BE2C (cell line): ENCODE data around the gene EPHA6.

Experiments used
- DNase-seq: peaks from one replicate; pipeline ENCODE4 v3.0.0-alpha.2; 2020
- H3K27me3 ChIP-seq: fragments of 250-450 bp; sonication (Bioruptor Pico); 2 replicates; pipeline ENCODE4 v1.5.1; 2020; ENCODE audit warnings: mild to moderate bottlenecking
- H3K36me3 ChIP-seq: fragments of 250-450 bp; sonication (Bioruptor Pico); 2 replicates; pipeline ENCODE4 v1.5.1; 2020; ENCODE audit warnings: mild to moderate bottlenecking
- H3K4me1 ChIP-seq: fragments of 250-450 bp; sonication (Bioruptor Pico); 2 replicates; pipeline ENCODE4 v1.5.1; 2020
- H3K4me3 ChIP-seq: 2 replicates; pipeline ENCODE4 v1.5.1; 2011; ENCODE audit warnings: low read depth, low read length
- H3K9me3 ChIP-seq: fragments of 250-450 bp; sonication (Bioruptor Pico); 2 replicates; pipeline ENCODE4 v1.5.1; 2020
- TF ChIP-seq, protein P1 (sequence below): IDR thresholded peaks from 2 replicates; pipeline ENCODE4 v1.5.1; 2012; ENCODE audit warnings: mild to moderate bottlenecking, low read depth, low read length

The EPHA6 gene

DNA sequence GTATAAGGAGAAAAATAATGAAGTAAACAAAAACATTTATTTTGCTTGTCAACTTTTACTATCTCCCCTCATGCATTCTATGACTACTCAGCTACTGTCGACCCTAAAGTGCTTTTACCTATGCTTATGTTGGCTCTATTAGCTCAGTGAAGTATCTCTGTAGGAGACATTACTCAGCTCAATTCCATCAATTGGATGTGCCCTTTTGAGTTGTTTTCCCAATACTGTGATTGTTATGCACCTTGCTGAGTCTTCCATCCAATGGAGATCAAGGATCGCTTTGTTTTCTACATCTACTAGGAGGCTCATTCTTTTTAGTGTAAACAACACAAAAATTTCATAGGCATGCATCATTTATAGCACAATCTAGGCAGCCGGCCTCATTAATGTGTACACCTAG lies 546.4 kb downstream of the EPHA6 start:
- no peak for DNase-seq
- TF ChIP-seq, protein P1, sequence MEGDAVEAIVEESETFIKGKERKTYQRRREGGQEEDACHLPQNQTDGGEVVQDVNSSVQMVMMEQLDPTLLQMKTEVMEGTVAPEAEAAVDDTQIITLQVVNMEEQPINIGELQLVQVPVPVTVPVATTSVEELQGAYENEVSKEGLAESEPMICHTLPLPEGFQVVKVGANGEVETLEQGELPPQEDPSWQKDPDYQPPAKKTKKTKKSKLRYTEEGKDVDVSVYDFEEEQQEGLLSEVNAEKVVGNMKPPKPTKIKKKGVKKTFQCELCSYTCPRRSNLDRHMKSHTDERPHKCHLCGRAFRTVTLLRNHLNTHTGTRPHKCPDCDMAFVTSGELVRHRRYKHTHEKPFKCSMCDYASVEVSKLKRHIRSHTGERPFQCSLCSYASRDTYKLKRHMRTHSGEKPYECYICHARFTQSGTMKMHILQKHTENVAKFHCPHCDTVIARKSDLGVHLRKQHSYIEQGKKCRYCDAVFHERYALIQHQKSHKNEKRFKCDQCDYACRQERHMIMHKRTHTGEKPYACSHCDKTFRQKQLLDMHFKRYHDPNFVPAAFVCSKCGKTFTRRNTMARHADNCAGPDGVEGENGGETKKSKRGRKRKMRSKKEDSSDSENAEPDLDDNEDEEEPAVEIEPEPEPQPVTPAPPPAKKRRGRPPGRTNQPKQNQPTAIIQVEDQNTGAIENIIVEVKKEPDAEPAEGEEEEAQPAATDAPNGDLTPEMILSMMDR = no peak
- 0 out of 2 replicates have a peak, but pooled peaks cover 2% of the 10 kb centered on the region for H3K4me1 ChIP-seq
- H3K4me3 ChIP-seq = no peak overlapping the region
- no peaks in the 10 kb centered on the region for H3K36me3 ChIP-seq
- no peaks in the 10 kb centered on the region for H3K9me3 ChIP-seq
- H3K27me3 ChIP-seq = no peaks in the 10 kb centered on the region

DNA sequence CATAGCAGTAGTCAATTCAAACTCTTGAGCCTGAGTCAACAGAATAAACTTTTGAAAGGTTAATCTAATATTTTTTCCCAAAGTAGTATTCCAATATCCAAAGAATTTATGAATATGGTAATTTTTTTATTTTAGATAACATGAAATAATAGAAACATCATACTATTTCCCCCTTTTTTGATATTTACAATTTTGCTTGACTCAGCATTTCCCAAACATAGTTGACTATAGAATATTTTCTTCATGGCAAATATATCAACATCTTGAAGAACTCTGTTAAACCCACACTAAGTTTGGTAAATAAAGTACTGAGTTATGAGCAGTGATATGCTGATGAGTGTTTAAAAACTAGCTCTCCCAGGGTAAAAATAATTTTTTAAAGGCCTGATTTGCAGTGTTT lies 570.2 kb downstream of the EPHA6 start:
- Histone ChIP-seq H3K4me1 (no peaks in the 10 kb centered on the region), H3K27me3 (no peaks in the 10 kb centered on the region), H3K9me3 (no peaks in the 10 kb centered on the region), H3K4me3 (no peak overlapping the region), H3K36me3 (no peaks in the 10 kb centered on the region)
- DNase-seq = no peak
- TF ChIP-seq, protein P1 = no peak

DNA sequence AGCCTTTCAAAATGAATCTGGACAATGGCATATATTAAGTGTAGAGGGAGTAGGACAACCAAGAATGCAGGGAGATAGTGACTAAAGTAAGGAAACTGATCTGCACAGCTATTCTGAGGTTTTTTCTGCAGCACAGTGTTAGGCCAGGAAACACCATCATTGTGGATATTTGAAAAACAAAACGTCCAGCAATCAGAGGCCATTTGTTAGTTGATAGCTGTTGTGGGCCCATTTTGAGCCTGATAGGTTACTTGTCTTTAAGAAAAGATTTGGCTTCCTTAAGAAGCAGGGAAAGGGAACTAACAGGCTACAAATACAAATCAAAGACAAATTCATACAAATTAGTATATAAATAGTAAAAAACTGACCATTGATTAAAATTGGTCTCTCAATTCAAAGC lies 574.4 kb downstream of the EPHA6 start:
- TF ChIP-seq, protein P1 = no peak

DNA sequence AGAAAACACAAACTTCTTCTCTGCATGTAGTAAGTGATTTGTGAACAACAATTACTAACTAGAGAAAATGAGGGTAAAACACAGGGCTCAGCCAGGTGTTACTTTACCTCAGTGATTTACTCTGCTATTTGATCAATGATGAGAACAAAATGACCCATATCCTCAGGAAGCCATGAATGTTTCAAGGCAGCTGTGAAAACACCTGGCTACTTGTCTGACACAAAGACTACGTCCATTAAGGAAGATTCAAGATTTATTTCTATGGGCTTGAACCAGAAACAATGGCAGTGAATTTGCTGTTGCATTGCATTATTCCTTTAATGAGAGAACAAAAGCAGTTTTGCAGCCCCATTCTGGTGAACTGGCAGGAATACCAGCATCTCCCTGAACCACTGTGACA lies 575.5 kb downstream of the EPHA6 start:
- TF ChIP-seq, protein P1 = no peak
- no peaks in the 10 kb centered on the region for H3K36me3 ChIP-seq
- no peaks in the 10 kb centered on the region for H3K4me1 ChIP-seq
- no peaks in the 10 kb centered on the region for H3K9me3 ChIP-seq
- H3K4me3 ChIP-seq = no peak overlapping the region
- DNase-seq = no peak
- H3K27me3 ChIP-seq = no peaks in the 10 kb centered on the region

More for the DNA sequence above, 574.4 kb downstream of the EPHA6 start:
- no peak overlapping the region for H3K4me3 ChIP-seq
- H3K36me3 ChIP-seq = no peaks in the 10 kb centered on the region
- H3K9me3 ChIP-seq = no peaks in the 10 kb centered on the region
- no peak for DNase-seq
- no peaks in the 10 kb centered on the region for H3K4me1 ChIP-seq
- no peaks in the 10 kb centered on the region for H3K27me3 ChIP-seq

DNA sequence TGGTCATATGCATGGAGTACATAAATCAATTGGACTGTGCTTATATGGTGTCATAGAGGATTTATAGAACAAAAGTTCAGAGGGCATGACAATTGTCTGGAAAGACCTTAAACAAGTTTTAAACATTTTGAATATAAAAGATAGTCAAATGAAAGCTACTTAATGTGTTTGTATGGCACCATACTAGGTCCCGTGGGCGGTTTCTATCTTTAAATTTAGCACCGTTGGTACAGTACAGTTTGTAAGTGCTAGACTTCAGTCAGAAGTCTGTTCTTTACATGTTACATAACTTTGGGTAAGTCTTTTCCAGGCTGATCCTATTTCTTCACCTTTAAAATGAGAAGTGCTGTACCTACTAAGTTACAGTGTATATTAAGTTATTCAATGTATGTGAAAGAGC lies 576.8 kb downstream of the EPHA6 start:
- no peak for DNase-seq
- Histone ChIP-seq H3K9me3 (no peaks in the 10 kb centered on the region), H3K4me3 (no peak overlapping the region), H3K36me3 (no peaks in the 10 kb centered on the region), H3K27me3 (no peaks in the 10 kb centered on the region), H3K4me1 (no peaks in the 10 kb centered on the region)
- TF ChIP-seq, protein P1 = no peak

DNA sequence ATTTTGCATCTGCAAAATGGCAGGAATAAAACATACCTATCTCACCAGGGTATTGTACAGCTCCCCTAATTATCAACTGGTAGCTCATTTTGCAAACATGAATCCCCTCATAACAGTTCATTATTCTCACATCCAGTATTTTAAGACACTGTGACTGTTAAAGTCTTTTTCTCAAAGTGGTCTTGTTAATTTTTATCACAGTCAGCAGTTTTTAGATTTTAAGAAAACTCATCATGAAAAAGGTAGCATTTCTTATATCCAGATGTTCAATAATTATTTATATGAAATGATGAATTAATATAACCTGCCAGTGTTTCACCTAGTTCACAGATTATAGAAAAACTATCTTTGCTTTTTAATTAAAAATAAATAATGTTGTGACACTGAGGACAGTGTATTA lies 595.2 kb downstream of the EPHA6 start:
- Histone ChIP-seq H3K4me1 (peaks cover 3% of the 10 kb centered on the region; the same call in 1 of the 2 replicates), H3K9me3 (no peaks in the 10 kb centered on the region), H3K27me3 (no peaks in the 10 kb centered on the region), H3K36me3 (no peaks in the 10 kb centered on the region), H3K4me3 (no peak overlapping the region)
- TF ChIP-seq, protein P1 = no peak
- no peak for DNase-seq
